Measurements from ENCODE around the gene MUSTN1. TPM values are rescaled to one million over a fixed set of nuclear protein-coding genes. Genes with fewer than 3 reads are reported as not detected.

MUSTN1 gene
- total and polyA plus RNA-seq, 2 of the 13 experiments (the other 11 are each of a cell fraction or from before 2014, with no cell fraction given) = 0.84 to 1.4 TPM

DNA sequence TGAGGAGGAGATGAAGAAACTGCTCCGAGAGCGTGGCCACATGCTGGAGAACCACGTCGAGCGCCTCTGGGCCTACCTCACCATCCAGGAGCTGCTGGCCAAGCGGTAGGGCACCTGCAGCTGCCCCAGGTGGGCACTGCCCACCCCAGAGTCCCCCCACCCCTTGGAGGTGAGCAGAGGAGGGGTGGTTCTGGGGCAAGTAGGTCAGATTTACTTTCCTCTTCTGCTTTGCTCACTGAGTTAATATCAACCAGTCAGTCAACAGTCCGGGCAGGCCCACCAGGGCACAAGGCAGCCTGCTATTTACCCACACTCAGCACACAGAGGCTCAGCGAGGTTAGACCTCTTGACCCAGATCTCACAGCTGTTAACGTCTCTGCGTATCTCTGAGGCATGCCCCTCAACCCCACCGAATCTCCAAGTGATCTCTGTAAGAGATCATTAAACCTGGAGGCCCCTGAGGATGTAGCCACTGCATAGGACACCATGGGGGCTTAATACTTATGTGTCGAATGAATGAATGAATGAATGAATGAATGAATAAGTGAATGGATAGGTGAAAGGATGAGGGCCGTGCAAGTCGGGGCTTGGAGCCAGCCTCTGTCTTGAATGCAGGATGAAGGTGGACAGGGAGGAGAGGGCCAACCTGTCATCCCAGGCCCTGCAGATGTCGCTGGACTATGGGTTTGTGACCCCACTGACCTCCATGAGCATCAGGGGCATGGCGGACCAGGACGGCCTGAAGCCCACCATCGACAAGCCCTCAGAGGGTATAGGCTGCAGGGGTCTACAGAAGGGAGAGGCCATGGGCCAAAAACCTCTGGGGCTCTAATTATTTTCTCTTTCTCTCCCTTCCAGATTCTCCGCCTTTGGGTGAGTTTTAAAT lies 48.2 kb downstream of the MUSTN1 start (continued):
- TF ChIP-seq, protein P1, sequence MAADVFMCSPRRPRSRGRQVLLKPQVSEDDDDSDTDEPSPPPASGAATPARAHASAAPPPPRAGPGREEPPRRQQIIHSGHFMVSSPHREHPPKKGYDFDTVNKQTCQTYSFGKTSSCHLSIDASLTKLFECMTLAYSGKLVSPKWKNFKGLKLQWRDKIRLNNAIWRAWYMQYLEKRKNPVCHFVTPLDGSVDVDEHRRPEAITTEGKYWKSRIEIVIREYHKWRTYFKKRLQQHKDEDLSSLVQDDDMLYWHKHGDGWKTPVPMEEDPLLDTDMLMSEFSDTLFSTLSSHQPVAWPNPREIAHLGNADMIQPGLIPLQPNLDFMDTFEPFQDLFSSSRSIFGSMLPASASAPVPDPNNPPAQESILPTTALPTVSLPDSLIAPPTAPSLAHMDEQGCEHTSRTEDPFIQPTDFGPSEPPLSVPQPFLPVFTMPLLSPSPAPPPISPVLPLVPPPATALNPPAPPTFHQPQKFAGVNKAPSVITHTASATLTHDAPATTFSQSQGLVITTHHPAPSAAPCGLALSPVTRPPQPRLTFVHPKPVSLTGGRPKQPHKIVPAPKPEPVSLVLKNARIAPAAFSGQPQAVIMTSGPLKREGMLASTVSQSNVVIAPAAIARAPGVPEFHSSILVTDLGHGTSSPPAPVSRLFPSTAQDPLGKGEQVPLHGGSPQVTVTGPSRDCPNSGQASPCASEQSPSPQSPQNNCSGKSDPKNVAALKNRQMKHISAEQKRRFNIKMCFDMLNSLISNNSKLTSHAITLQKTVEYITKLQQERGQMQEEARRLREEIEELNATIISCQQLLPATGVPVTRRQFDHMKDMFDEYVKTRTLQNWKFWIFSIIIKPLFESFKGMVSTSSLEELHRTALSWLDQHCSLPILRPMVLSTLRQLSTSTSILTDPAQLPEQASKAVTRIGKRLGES (CRISPR knock-in tag; IDR thresholded peaks at IDR 0.05; ENCODE audit: borderline replicate concordance) = no peak
- TF ChIP-seq MBNL3 (CRISPR knock-in tag; conservative IDR thresholded peaks at IDR 0.05) = no peak
- TF ChIP-seq NPAS2 (CRISPR knock-in tag; IDR thresholded peaks at IDR 0.05; ENCODE audit: borderline replicate concordance) = no peak
- TF ChIP-seq POLR2AphosphoS5 (IDR thresholded peaks at IDR 0.05; ENCODE audit: low read depth, low read length) = no peak
- no peak for TF ChIP-seq MZF1 (CRISPR knock-in tag; IDR thresholded peaks at IDR 0.05; ENCODE audit: borderline replicate concordance)
- TF ChIP-seq KMT2A (CRISPR knock-in tag; IDR thresholded peaks at IDR 0.05) = no peak
- no peak for TF ChIP-seq ARNT (IDR thresholded peaks at IDR 0.05)
- no peak for TF ChIP-seq ZNF263 (CRISPR knock-in tag; IDR thresholded peaks at IDR 0.05)
- TF ChIP-seq, protein P2, sequence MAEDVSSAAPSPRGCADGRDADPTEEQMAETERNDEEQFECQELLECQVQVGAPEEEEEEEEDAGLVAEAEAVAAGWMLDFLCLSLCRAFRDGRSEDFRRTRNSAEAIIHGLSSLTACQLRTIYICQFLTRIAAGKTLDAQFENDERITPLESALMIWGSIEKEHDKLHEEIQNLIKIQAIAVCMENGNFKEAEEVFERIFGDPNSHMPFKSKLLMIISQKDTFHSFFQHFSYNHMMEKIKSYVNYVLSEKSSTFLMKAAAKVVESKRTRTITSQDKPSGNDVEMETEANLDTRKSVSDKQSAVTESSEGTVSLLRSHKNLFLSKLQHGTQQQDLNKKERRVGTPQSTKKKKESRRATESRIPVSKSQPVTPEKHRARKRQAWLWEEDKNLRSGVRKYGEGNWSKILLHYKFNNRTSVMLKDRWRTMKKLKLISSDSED (CRISPR knock-in tag; IDR thresholded peaks at IDR 0.05) = no peak
- TF ChIP-seq ZBTB38 (CRISPR knock-in tag; IDR thresholded peaks at IDR 0.05) = peak; percentile 56; the same call in 1 of the 2 replicates
- TF ChIP-seq, protein P3, sequence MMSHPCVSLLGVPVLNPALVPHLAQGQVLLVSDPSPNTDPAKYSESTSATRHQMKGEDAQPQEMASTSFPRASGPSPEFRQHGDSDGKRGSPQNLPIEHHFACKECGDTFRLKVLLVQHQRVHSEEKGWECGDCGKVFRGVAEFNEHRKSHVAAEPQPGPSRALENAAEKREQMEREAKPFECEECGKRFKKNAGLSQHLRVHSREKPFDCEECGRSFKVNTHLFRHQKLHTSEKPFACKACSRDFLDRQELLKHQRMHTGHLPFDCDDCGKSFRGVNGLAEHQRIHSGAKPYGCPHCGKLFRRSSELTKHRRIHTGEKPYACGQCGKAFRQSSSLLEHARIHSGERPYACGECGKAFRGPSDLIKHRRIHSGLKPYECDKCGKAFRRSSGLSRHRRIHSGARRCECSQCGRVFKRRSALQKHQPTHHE (CRISPR knock-in tag; IDR thresholded peaks at IDR 0.05; ENCODE audit: borderline replicate concordance) = no peak
- TF ChIP-seq GFI1 (CRISPR knock-in tag; IDR thresholded peaks at IDR 0.05; ENCODE audit: borderline replicate concordance) = no peak; the same call in 1 of the 2 replicates
- TF ChIP-seq TGIF2 (CRISPR knock-in tag; IDR thresholded peaks at IDR 0.05) = no peak
- no peak for TF ChIP-seq PHF8 (CRISPR knock-in tag; IDR thresholded peaks at IDR 0.05)
- no peak for TF ChIP-seq ATF7 (IDR thresholded peaks at IDR 0.05)
- TF ChIP-seq ATF7 (CRISPR knock-in tag; IDR thresholded peaks at IDR 0.05) = no peak
- TF ChIP-seq SP5 (CRISPR knock-in tag; IDR thresholded peaks at IDR 0.05; ENCODE audit: borderline replicate concordance, low read depth) = peak; percentile 84
- TF ChIP-seq IRX3 (CRISPR knock-in tag; IDR thresholded peaks at IDR 0.05; ENCODE audit: borderline replicate concordance, low read depth) = no peak
- TF ChIP-seq NFYB (CRISPR knock-in tag; IDR thresholded peaks at IDR 0.05) = no peak
- peak; percentile 24; the same call in 1 of the 2 replicates for TF ChIP-seq PHF21A (CRISPR knock-in tag; IDR thresholded peaks at IDR 0.05)
- no peak for TF ChIP-seq ZNF317 (CRISPR knock-in tag; IDR thresholded peaks at IDR 0.05)
- TF ChIP-seq, protein P4, sequence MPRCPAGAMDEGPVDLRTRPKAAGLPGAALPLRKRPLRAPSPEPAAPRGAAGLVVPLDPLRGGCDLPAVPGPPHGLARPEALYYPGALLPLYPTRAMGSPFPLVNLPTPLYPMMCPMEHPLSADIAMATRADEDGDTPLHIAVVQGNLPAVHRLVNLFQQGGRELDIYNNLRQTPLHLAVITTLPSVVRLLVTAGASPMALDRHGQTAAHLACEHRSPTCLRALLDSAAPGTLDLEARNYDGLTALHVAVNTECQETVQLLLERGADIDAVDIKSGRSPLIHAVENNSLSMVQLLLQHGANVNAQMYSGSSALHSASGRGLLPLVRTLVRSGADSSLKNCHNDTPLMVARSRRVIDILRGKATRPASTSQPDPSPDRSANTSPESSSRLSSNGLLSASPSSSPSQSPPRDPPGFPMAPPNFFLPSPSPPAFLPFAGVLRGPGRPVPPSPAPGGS (CRISPR knock-in tag; IDR thresholded peaks at IDR 0.05) = no peak
- peak in 1 of 2 experiments; percentile 55; a peak in 1 of 4 replicates for TF ChIP-seq EP300 (IDR thresholded peaks at IDR 0.05; ENCODE audit: low read depth in 2 of 2, low read length in 2 of 2)
- no peak for TF ChIP-seq EP300 (CRISPR knock-in tag; IDR thresholded peaks at IDR 0.05; ENCODE audit: borderline replicate concordance)
